Lower leg skin (tissue), 3 donors: ENCODE measurements around the gene GABRE.

Experiments used
- CTCF ChIP-seq, 3 donors: fragments of 450-650 bp; IDR thresholded peaks; one replicate each; pipeline ENCODE4 v1.5.1; 2016; ENCODE audit warnings: antibody characterized with exemption in 3 of 3, mild to moderate bottlenecking in 3 of 3, moderate library complexity in 2 of 3
- POLR2A ChIP-seq, 2 donors: fragments of 450-650 bp; IDR thresholded peaks; one replicate each; pipeline ENCODE4 v1.6.1; 2016 to 2017; ENCODE audit warnings: antibody characterized with exemption in 2 of 2, mild to moderate bottlenecking in 1 of 2, moderate library complexity in 1 of 2

- TF ChIP-seq CTCF (IDR thresholded peaks at IDR 0.05): no peak
- TF ChIP-seq POLR2A (IDR thresholded peaks at IDR 0.05): no peak
These were observed 46.4 kb upstream of the GABRE start for GRCh38 chrX:152020888-152021287.
